ENCODE data around the gene PAPSS2. TPM values are rescaled to one million over a fixed set of nuclear protein-coding genes. Genes with fewer than 3 reads are reported as not detected.

The PAPSS2 gene
- total RNA-seq, 1 experiment from 2014 or later = 0.17 TPM

GRCh38 chr10:87786421-87786820, 126.7 kb downstream of the PAPSS2 start:
- DNase-seq (ENCODE audit: low spot score) = no peak

GRCh38 chr10:87790185-87790584, 130.5 kb downstream of the PAPSS2 start:
- no peak for DNase-seq (ENCODE audit: low spot score)

- DNase-seq (ENCODE audit: low spot score) = no peak
Measured at GRCh38 chr10:87794285-87794684, 134.6 kb downstream of the PAPSS2 start.

Other genes starting within 250 kb of the PAPSS2 start
- 49.6 and 63.7 TPM in 2 replicates for gene MINPP1, start 155.0 kb upstream of the PAPSS2 start, total RNA-seq (2014; rRNA removed; shearing (Covaris generic))
- gene ATAD1, start 158.3 kb downstream of the PAPSS2 start, total RNA-seq (2014; rRNA removed; shearing (Covaris generic)) = 0.81 TPM in 1 of 2 replicates, not detected in the other
- gene KLLN, start 203.7 kb downstream of the PAPSS2 start, total RNA-seq (2014; rRNA removed; shearing (Covaris generic)) = not detected in 2 replicates
- not detected in 2 replicates for gene PTEN, start 203.7 kb downstream of the PAPSS2 start, total RNA-seq (2014; rRNA removed; shearing (Covaris generic))

Measured in H4 (cell line).